Osteoblast (primary cell): ENCODE measurements around the gene BPIFB4. TPM values are rescaled to one million over a fixed set of nuclear protein-coding genes. Genes with fewer than 3 reads are reported as not detected.

Source experiments
- DNase-seq: peaks from one replicate; pipeline ENCODE4 v3.0.0; 2011; ENCODE audit warnings: low spot score, mixed read lengths; ENCODE audit not compliant: insufficient read length; ENCODE audit errors: missing footprints
- H2AFZ ChIP-seq: 2 replicates; pipeline ENCODE4 v1.6.0; 2011; ENCODE audit warnings: mild to moderate bottlenecking, low read length
- H3K27ac ChIP-seq: 2 replicates; pipeline ENCODE4 v1.5.1; 2011; ENCODE audit warnings: mild to moderate bottlenecking, low read depth, low read length, moderate library complexity
- H3K27me3 ChIP-seq: 2 replicates; pipeline ENCODE4 v1.6.0; 2012; ENCODE audit warnings: mild to moderate bottlenecking, control low read depth, inconsistent platforms, low read length, moderate library complexity; ENCODE audit not compliant: insufficient read depth
- H3K36me3 ChIP-seq: 2 replicates; pipeline ENCODE4 v1.5.1; 2011; ENCODE audit warnings: mild to moderate bottlenecking, low read length, control low read depth, moderate library complexity; ENCODE audit not compliant: insufficient read depth
- H3K4me1 ChIP-seq: 2 replicates; pipeline ENCODE4 v1.5.1; 2011; ENCODE audit warnings: mild to moderate bottlenecking, low read length, control low read depth, moderate library complexity; ENCODE audit not compliant: insufficient read depth
- H3K4me2 ChIP-seq: 2 replicates; pipeline ENCODE4 v1.6.0; 2011; ENCODE audit warnings: mild to moderate bottlenecking, low read length; ENCODE audit not compliant: insufficient read depth
- H3K4me3 ChIP-seq: fragments of 200-600 bp; sonication (generic); 3 replicates; pipeline ENCODE4 v1.5.1; 2012; ENCODE audit warnings: mild to moderate bottlenecking, low read length, inconsistent platforms; ENCODE audit not compliant: insufficient read depth
- H3K79me2 ChIP-seq: 2 replicates; pipeline ENCODE4 v1.6.0; 2012; ENCODE audit warnings: mild to moderate bottlenecking, low read length, control low read depth, inconsistent platforms; ENCODE audit not compliant: insufficient read depth
- H3K9me3 ChIP-seq: 2 replicates; pipeline ENCODE4 v1.5.1; 2011; ENCODE audit warnings: low read depth, low read length, control low read depth
- H4K20me1 ChIP-seq: 2 replicates; pipeline ENCODE4 v1.6.0; 2012; ENCODE audit warnings: mild to moderate bottlenecking, low read length, control low read depth; ENCODE audit not compliant: insufficient read depth
- total RNA-seq: library from RNA; depleted of rRNA; stranded (reverse); fragments of >200 nt; gene quantifications from 2 replicates; pipeline ENCODE4 v1.2.3, GENCODE V29; 2012
- TF ChIP-seq, protein P1 (sequence below): IDR thresholded peaks from 2 replicates; pipeline ENCODE4 v1.5.1; 2011; ENCODE audit warnings: mild to moderate bottlenecking, low read depth, low read length, moderate library complexity; ENCODE audit errors: extremely low read depth

BPIFB4 gene
- total RNA-seq, 1 donor = not detected

DNA sequence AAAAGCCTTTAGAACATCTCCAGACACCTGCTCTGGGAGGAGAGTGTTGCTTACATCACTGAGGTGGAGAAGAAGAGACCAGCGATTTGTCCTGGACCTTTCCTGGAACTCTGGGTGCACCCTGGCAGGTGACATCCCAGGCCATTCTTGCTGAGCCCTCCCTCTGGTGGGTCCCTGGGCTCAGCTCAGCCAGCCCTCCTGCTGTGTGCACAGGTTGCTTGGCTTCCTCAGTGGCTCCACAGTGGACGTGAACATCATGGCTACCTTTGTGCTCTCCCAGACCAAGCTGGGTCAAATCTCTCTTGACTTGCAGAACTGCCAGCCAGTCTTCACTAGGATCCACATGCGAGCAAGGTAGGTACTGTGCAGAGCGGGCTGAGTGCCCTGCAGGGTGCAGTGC lies 68.6 kb downstream of the BPIFB4 start:
- TF ChIP-seq, protein P1, sequence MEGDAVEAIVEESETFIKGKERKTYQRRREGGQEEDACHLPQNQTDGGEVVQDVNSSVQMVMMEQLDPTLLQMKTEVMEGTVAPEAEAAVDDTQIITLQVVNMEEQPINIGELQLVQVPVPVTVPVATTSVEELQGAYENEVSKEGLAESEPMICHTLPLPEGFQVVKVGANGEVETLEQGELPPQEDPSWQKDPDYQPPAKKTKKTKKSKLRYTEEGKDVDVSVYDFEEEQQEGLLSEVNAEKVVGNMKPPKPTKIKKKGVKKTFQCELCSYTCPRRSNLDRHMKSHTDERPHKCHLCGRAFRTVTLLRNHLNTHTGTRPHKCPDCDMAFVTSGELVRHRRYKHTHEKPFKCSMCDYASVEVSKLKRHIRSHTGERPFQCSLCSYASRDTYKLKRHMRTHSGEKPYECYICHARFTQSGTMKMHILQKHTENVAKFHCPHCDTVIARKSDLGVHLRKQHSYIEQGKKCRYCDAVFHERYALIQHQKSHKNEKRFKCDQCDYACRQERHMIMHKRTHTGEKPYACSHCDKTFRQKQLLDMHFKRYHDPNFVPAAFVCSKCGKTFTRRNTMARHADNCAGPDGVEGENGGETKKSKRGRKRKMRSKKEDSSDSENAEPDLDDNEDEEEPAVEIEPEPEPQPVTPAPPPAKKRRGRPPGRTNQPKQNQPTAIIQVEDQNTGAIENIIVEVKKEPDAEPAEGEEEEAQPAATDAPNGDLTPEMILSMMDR = no peak
- Histone ChIP-seq H3K27ac (no peak overlapping the region), H3K4me3 (no peak overlapping the region), H3K27me3 (no peaks in the 10 kb centered on the region), H3K4me1 (no peaks in the 10 kb centered on the region), H3K4me2 (no peak overlapping the region), H2AFZ (no peak overlapping the region), H4K20me1 (no peaks in the 10 kb centered on the region), H3K36me3 (no peaks in the 10 kb centered on the region), H3K79me2 (no peaks in the 10 kb centered on the region), H3K9me3 (no peaks in the 10 kb centered on the region)
- DNase-seq = no peak

DNA sequence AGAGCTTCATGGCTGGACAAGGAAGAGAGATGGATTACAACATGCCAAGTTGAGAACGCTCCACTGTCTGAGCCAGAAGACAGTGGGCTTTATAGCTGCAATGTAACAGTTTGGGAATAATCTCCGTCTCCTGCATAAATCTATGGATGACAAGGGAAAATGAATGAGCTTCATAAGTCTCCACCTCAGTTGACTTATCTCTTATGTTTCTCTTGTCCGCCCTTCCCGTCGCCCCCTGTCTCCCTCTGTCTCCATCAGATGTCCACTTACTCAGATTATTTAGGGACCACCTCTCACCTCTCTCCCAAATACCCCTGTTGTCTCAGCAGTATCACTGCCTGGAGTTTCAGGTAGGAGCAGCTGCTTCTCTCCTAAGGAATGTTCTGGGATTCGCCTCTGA lies 74.8 kb downstream of the BPIFB4 start:
- peaks cover 7% of the 10 kb centered on the region for H3K27me3 ChIP-seq
- no peak overlapping the region for H3K4me3 ChIP-seq
- TF ChIP-seq, protein P1 = no peak
- no peaks in the 10 kb centered on the region for H4K20me1 ChIP-seq
- no peak overlapping the region for H3K4me2 ChIP-seq
- no peak for DNase-seq
- H3K9me3 ChIP-seq = no peaks in the 10 kb centered on the region
- H3K27ac ChIP-seq = no peak overlapping the region
- H3K79me2 ChIP-seq = no peaks in the 10 kb centered on the region
- no peak overlapping the region for H2AFZ ChIP-seq
- no peaks in the 10 kb centered on the region for H3K4me1 ChIP-seq
- H3K36me3 ChIP-seq = no peaks in the 10 kb centered on the region

DNA sequence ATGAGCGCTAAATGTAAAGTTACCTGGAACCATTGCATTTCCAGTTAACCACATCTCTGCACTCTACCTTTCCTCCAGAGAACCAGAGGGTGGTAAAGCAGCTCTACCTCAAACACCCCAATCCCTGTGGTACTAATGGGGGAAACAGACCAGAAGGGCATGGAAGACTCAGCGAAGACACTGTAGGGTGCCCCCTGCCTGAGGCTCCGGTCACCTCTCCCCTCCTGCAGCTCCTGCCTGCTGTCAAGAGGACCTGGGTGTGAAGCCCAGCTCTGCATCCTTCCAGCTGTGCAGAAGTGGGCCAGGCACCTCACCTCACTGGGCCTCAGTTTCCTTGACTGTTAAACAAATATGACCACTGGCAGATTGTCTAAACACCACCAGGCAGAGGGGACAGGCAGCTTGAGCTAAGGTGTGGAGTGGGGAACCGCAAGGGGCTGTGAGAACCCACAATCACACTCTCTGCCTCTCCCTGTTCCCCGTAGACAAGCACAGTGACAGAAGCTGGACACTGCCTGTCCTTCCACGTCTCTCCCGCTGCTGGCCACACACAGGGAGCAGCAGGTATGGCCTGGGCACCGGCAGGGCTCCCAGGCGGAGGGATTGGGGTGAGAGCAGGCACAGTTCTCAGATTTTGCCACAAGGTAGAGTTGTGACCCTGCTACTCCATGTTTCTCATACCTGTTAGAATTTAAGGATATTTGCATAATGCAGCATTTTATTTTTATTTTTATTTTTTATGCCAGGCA lies 79.4 kb downstream of the BPIFB4 start:
- Histone ChIP-seq H4K20me1 (no peaks in the 10 kb centered on the region), H3K9me3 (no peaks in the 10 kb centered on the region), H3K4me2 (no peak overlapping the region), H3K4me1 (no peaks in the 10 kb centered on the region), H3K27me3 (peaks cover 7% of the 10 kb centered on the region), H3K4me3 (no peak overlapping the region), H3K27ac (no peak overlapping the region), H3K36me3 (no peaks in the 10 kb centered on the region), H3K79me2 (no peaks in the 10 kb centered on the region), H2AFZ (no peak overlapping the region)
- TF ChIP-seq, protein P1 = no peak
- DNase-seq = no peak

DNA sequence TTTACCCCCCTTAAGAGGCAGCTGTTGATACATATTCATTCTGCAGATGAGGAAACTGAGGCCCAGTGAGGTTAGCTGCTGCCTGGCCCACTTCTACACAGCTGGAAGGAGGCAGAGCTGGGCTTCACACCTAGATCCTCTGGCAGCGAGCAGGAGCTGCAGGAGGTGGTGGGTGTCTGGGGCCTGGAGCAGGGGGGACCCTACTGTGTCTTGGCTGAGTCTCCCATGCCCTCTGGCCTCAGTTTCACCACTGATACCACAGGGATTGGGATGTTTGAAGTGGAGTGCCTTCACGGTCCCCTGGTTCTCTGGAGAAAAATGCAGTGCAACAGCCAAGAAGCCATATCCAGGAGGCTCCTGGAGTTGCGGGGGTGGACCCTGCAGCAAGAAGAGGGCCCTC lies 80.3 kb downstream of the BPIFB4 start:
- Histone ChIP-seq H2AFZ (no peak overlapping the region), H3K36me3 (no peaks in the 10 kb centered on the region)

More for the DNA sequence above, 80.3 kb downstream of the BPIFB4 start:
- Histone ChIP-seq H3K4me3 (no peak overlapping the region), H3K4me2 (no peak overlapping the region), H3K27me3 (peaks cover 7% of the 10 kb centered on the region), H3K27ac (no peak overlapping the region), H3K79me2 (no peaks in the 10 kb centered on the region), H3K4me1 (no peaks in the 10 kb centered on the region), H4K20me1 (no peaks in the 10 kb centered on the region), H3K9me3 (no peaks in the 10 kb centered on the region)
- no peak for DNase-seq
- TF ChIP-seq, protein P1 = no peak
